Measurements from ENCODE around the gene PREX1.
"Not testable (repeated sequence)": the region's sequence is repeated elsewhere in the genome, so short reads cannot be mapped to it uniquely, and the experiment has no call there.

The PREX1 gene

GRCh38 chr20:48776306-48776705, 51.5 kb downstream of the PREX1 start:
- DNase-seq (ENCODE audit: low read depth), result peak; percentile 41

GRCh38 chr20:48775545-48775944, 52.3 kb downstream of the PREX1 start:
- DNase-seq (ENCODE audit: low read depth), result not testable (repeated sequence)

- no peak for DNase-seq (ENCODE audit: low read depth)
Observed at GRCh38 chr20:48774696-48775095, 53.1 kb downstream of the PREX1 start.

DNA sequence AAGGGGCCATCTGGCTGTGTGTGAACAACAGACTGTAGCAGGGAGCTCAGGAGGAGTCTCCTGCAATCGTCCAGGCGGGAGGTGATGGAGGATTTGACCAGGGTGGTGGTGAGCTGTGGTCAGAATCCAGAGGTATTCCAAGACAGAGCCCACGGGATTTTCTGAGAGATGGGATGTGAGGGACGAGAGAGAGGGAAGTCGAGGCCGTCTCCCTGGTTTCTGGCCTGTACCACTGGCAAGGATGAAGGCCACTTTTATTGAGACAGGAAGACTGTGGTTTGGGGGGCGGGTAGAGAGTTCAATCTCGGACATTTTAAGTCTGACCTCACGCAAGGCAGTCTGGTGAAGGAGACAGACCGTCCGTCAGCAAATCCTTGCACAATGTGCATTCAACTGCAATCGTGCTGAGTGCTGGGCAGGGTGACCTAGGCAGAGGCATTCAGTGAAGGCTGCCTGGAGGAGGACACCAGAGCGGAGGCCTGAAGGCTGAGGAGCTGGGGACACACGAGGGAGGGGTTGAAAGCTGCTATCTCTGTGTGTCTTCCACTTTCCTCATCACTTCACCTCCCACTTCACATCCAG, 53.9 kb downstream of the PREX1 start:
- no peak for DNase-seq (ENCODE audit: low read depth)

- no peak for DNase-seq (ENCODE audit: low read depth)
Observed at GRCh38 chr20:48772183-48772976, 55.4 kb downstream of the PREX1 start.

- DNase-seq (ENCODE audit: low read depth), result peak; percentile 35
Observed at GRCh38 chr20:48771542-48771941, 56.3 kb downstream of the PREX1 start.

GRCh38 chr20:48770700-48771442, 56.9 kb downstream of the PREX1 start:
- DNase-seq (ENCODE audit: low read depth), result no peak

- no peak for DNase-seq (ENCODE audit: low read depth)
Observed at GRCh38 chr20:48769069-48769983, 58.5 kb downstream of the PREX1 start.

DNA sequence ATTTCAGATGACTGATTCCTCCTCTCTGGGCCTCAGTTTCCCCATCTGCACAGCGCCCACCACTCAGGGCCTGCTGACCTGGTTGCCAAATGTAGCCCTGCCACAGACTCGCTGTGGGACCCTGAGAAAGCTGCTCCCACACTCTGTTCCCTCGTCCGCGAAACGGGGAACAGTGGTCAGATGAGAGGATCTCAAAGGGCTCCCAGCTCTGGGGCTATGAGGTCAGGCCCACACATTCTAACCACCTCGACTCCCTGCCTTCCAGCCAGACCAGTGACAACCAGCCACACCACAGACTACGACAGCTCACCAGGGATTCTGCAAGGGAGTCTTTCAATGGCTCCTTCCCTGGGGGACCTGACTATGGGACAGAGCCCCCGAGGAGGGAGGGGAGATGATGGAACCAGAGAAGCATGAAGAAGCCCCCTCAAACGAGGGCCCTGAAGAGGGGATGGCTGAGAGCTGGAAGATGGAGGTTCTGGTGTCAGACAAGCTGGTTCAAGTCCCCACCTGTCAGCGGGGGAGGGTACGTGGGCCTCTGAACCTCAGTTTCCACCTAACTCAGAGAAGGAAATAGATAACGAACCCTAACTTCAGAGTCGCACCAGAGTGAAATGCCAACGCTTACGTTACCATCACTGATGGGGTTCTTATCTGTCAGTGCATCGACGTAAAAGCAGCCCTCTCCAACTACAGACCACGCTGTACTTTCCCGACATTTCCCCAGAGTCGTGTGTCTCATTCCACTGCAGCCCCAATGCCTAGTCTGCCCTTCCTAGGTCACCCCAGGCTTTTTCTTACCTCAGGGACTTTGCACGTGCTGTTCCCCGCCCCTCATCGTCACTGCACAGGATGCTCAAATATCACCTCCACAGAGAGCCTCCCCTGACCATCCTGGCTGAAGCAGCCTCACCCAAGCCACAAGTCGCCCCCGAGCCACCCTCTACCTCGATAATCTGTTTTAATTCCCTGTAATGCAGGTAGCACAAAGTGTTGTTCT, 60.5 kb downstream of the PREX1 start:
- DNase-seq (ENCODE audit: low read depth), result no peak

DNA sequence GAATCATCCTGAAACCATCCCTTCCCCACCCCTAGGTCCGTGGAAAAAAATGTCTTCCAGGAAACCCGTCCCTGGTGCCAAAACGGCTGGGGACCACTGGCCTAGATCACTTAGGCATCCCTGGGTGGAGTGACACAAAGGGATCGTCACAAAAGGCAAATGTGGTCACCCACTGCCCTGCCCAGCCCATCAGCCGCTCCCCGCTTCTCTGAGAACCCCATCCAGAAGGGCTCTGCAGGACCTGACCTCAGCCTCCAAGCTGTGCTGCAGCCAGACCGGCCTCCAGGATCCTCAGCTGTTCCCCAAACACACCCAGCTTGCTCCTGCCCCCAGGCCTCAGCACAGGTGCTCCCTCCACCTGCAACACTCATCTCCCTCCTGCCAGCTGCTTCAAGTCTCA, 61.6 kb downstream of the PREX1 start:
- DNase-seq (ENCODE audit: low read depth), result no peak

DNA sequence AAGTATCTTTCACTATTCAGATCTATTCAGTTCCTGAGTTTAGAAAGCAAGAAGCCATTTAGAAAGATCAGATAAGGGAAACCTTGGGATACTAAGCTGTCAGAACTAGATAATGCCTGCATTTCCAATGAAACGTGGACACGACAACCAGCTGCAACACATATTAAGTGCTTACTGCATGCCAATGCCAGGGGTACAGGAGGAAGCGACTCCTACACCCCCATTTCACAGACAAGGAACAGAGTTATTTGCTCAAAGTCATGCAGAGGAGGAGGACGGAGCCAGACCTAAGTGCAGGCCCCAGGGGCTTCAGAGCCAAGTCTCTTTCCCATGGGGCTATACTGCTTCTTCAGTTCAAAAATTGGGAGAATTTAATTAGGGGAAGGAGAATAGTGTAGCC, 62.4 kb downstream of the PREX1 start:
- DNase-seq (ENCODE audit: low read depth), result no peak

- DNase-seq (ENCODE audit: low read depth), result no peak
Observed at GRCh38 chr20:48763216-48763914, 64.4 kb downstream of the PREX1 start.

DNA sequence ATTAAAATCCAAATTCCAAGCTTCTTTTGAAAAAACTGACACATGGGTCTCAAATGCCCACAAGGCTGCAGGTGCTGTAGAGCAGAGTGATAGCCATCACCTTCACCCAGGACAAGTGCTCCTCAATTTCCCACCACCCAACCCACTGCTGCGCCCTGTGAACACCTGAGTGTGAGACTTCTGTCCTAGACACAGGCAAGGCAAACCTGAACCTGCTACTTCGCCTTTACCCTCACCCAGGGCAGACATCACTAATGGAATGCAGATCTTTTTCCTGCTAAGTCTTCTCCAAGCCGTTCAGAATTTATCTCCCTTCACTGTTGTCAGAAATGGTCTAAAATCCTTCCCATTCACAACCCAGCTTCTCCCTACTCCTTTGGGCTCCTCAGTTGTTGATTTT, 65.9 kb downstream of the PREX1 start:
- DNase-seq (ENCODE audit: low read depth), result no peak

DNA sequence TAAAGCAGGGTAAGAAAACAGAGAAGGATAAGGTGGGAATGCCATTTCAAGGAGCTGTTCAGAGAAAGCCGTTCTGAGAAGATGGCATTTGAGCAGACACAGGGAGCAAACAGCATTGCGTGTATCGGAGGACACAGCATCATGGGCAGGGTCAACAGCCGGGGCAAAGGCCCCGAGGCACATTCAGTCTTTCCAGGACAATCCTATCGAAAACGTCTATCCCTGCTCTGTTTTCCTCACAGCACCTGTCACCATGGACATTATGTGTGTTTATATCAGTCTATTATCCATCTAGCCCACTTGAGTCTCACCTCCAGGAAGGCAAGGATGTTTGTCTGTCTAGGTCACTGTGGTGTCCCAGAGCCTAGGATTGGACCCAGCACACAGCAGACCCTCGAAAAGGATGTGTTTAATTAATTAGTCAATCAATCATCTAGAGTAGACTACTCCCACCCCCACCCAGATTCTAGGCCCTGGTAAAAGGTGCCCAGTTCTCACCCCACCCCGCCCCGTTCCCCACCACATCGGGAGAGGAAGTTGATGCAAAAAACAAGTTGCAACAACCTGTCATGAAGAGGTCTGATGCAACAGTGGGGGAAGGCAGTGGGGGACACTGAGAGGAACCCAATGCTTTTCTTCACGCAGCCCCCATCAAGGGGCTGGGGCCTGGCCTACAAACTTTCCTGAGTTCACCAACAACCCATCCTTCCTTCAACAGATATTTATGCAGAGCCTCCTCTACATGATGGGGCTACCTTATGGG, 66.6 kb downstream of the PREX1 start:
- DNase-seq (ENCODE audit: low read depth), result no peak

DNA sequence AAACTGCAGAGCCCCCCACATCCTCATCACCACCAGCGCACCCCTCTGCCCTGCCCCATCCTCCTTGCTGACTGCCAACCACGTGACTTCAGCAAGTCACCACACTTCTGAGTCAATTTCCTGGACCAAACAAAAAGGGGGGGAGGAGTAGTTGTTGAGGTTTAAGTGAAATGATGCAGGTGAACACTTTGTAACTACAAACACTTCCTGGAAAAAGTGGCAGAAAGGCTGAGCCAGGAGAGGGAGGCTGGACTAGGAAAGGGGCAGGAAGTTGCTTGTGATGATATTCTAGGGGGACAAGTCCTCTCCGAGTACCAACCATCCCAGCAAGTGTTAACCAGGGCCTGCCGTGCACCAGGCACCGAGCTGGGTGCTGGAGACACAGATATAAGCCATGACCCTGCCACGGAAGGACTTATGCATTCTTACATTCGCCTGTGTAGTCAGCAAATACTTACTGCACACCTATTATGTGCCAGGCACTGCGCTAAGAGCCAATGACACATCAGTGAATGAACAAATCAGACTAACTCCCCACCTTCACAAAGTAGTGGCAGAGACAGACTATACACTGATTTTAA, 67.3 kb downstream of the PREX1 start:
- no peak for DNase-seq (ENCODE audit: low read depth)

GRCh38 chr20:48759631-48760245, 68.1 kb downstream of the PREX1 start:
- no peak for DNase-seq (ENCODE audit: low read depth)

DNA sequence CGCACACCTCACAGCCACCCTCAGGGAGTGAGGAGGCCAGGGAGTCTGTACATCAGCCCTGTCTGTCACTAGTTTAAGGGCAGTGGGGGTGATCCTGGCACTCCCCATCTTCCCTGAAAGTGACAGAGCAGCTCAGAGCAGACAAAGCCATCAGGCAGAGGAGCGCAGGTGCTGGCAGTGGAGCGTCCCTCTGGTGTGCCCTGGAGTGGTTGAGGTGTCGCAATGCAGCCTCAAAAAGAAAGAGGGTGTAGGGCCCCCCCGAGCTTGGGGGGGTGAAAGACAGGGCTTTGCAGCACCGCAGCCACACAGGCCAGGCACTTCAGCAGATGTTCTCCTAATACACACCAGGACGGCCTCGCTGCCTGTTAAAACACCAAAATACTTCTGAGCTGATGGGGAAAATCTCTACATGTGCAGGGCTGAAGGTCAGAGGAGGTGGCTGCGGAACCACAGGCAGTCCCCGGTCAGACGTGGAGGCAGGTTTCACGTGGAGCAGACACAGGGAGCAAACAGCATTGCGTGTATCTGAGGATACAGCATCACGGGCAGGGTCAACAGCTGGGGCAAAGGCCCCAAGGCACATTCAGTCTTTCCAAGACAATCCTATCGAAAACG, 69.5 kb downstream of the PREX1 start:
- no peak for DNase-seq (ENCODE audit: low read depth)

- not testable (repeated sequence) for DNase-seq (ENCODE audit: low read depth)
Observed at GRCh38 chr20:48756774-48757173, 71.0 kb downstream of the PREX1 start.

Data from stromal cell of bone marrow (primary cell).